ENCODE results near the gene CCDC18. TPM values are rescaled to one million over a fixed set of nuclear protein-coding genes. Genes with fewer than 3 reads are reported as not detected.

The CCDC18 gene
- total RNA-seq, 2 experiments from 2014 or later = 21.8 to 24.6 TPM

DNA sequence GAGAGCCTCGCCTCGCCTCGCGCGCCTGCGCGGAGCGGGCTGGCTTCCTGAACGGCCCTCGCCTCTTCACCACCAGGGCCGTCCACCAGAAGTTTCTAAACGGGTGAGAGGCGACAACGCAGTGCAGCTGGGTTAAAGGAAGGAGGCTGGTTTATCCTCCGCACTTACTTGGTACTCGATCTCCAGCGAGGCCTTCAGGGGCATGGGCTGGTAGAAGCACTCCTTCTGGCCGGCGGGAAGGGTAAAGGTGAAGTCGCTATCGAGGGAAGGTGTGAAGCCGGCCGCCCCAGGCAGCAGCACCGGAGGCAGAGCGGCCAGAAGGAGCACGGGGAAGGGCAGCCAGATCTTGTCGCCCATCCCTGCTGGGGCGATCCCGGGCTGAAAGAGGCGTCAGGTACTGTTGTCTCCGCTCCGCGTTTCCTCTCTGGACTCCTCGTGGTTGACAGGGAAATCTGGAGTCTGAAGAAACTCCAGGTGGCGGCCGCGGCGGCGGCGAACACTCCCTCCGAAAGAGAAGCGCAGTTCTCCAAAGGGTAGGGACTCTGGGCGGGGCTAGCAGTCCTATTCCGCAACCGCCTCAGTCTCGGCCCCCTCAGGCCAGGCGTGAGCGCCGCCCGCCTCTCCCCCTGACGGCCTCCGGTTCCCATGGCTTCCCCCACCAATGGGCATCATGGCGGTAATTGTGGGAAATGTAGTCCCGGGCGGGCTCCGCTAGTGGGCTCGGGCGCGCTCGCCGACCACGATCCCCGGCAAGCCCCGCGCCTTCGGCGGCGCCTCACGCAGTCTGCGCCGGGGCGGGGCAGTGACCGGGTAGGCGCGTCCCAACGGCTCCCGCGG lies 420 bp upstream of the CCDC18 start, which contains the start of gene TMED5:
TSS of gene TMED5 (minus strand) at position 528 of the 837 bp plus-strand sequence. CDS start at position 357, 171 bp downstream.
- DNase-seq (peak; percentile 97), ATAC-seq (peak; percentile 87)
- peaks cover 43% of the 10 kb centered on the region for H3K4me1 Mint-ChIP-seq (ENCODE audit: low read depth)
- peaks cover 26% of the 10 kb centered on the region for H3K36me3 Mint-ChIP-seq (ENCODE audit: low read depth)
- H3K9me3 Mint-ChIP-seq = no peaks in the 10 kb centered on the region
- intact Hi-C loops (cut with micrococcal nuclease) = loop anchor here (2.0 to 5.0 kb wide), 2 partner anchors 99 to 167 kb away; partner anchors contain the start of gene DR1
- peak within 1 kb of the TSS; percentile 100 for H3K27ac Mint-ChIP-seq
- ChIA-PET POLR2A (interaction anchor here (0.8 kb wide), 1 partner anchor 618 kb away, joined by 3 read pairs; no protein-coding TSS in a partner anchor), CTCF (interaction anchor here (1.0 kb wide), 1 partner anchor 99 kb away, joined by 3 read pairs; no protein-coding TSS in a partner anchor)
- peak within 1 kb of the TSS; percentile 89 for H3K4me3 Mint-ChIP-seq
- TF ChIP-seq, protein P1, sequence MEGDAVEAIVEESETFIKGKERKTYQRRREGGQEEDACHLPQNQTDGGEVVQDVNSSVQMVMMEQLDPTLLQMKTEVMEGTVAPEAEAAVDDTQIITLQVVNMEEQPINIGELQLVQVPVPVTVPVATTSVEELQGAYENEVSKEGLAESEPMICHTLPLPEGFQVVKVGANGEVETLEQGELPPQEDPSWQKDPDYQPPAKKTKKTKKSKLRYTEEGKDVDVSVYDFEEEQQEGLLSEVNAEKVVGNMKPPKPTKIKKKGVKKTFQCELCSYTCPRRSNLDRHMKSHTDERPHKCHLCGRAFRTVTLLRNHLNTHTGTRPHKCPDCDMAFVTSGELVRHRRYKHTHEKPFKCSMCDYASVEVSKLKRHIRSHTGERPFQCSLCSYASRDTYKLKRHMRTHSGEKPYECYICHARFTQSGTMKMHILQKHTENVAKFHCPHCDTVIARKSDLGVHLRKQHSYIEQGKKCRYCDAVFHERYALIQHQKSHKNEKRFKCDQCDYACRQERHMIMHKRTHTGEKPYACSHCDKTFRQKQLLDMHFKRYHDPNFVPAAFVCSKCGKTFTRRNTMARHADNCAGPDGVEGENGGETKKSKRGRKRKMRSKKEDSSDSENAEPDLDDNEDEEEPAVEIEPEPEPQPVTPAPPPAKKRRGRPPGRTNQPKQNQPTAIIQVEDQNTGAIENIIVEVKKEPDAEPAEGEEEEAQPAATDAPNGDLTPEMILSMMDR (IDR thresholded peaks at IDR 0.05) = no peak
- no peaks in the 10 kb centered on the region for H3K27me3 Mint-ChIP-seq

DNA sequence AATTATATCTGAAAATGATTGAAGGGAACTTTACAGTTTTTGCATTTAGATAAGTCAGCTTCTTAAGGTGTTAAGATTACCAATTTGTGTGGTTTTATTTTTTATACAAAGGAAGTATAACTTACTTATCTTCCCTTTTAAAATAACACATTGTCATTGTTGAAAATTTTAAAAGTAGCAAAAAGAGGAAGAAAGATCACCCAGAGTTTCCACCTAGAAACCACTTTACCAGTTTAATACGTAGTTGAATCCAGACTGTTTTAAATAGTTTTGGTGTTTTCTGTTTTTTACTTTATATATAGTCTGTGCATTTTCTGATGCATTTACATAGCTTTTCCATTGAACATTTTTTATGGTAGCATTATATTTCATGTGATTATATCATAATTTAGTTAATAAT lies 6.1 kb downstream of the CCDC18 start:
- intact Hi-C loops (cut with micrococcal nuclease) = no loop called here
- CTCF ChIA-PET = no interaction called here

DNA sequence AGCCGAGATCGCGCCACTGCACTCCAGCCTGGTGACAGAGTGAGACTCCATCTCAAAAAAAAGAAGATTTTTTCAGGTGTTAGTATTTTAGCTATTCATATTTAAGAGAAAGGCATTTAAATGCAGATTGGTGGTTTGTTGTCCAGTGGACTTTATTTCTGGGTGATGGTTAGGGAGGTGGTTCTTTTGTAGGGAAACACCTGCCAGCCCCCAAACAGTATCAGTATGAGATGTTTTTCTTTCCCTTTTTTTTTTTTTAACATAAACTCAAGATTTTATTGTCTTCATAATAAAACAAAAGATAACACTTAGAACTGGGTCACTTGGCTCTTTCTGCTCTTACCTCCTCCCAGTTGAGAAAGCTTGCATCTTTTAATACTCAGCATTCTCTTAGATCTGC lies 9.9 kb downstream of the CCDC18 start:
- no peak overlapping the region for H3K27ac Mint-ChIP-seq
- intact Hi-C loops (cut with micrococcal nuclease) = no loop called here
- H3K4me1 Mint-ChIP-seq (ENCODE audit: low read depth) = peaks cover 6% of the 10 kb centered on the region
- TF ChIP-seq, protein P1 (IDR thresholded peaks at IDR 0.05) = no peak
- no peaks in the 10 kb centered on the region for H3K27me3 Mint-ChIP-seq
- H3K36me3 Mint-ChIP-seq (ENCODE audit: low read depth) = peaks cover 43% of the 10 kb centered on the region
- CTCF ChIA-PET = interaction anchor here (1.1 kb wide), 1 partner anchor 12 kb away, joined by 3 read pairs; no protein-coding TSS in a partner anchor
- no peaks in the 10 kb centered on the region for H3K9me3 Mint-ChIP-seq
- no peak for ATAC-seq
- no peak overlapping the region for H3K4me3 Mint-ChIP-seq
- POLR2A ChIA-PET = interaction anchor here (0.7 kb wide), 1 partner anchor 50 kb away, joined by 3 read pairs; no protein-coding TSS in a partner anchor
- no peak for DNase-seq

More for the DNA sequence above, 6.1 kb downstream of the CCDC18 start:
- TF ChIP-seq, protein P1 (IDR thresholded peaks at IDR 0.05) = no peak
- Mint-ChIP-seq H3K4me3 (no peak overlapping the region), H3K27me3 (no peaks in the 10 kb centered on the region), H3K27ac (no peak overlapping the region), H3K9me3 (no peaks in the 10 kb centered on the region), H3K36me3 (ENCODE audit: low read depth) (peaks cover 37% of the 10 kb centered on the region), H3K4me1 (ENCODE audit: low read depth) (peaks cover 25% of the 10 kb centered on the region)
- no peak for ATAC-seq
- POLR2A ChIA-PET = interaction anchor here (0.6 kb wide), 1 partner anchor 33 kb away, joined by 4 read pairs; no protein-coding TSS in a partner anchor
- DNase-seq = no peak

DNA sequence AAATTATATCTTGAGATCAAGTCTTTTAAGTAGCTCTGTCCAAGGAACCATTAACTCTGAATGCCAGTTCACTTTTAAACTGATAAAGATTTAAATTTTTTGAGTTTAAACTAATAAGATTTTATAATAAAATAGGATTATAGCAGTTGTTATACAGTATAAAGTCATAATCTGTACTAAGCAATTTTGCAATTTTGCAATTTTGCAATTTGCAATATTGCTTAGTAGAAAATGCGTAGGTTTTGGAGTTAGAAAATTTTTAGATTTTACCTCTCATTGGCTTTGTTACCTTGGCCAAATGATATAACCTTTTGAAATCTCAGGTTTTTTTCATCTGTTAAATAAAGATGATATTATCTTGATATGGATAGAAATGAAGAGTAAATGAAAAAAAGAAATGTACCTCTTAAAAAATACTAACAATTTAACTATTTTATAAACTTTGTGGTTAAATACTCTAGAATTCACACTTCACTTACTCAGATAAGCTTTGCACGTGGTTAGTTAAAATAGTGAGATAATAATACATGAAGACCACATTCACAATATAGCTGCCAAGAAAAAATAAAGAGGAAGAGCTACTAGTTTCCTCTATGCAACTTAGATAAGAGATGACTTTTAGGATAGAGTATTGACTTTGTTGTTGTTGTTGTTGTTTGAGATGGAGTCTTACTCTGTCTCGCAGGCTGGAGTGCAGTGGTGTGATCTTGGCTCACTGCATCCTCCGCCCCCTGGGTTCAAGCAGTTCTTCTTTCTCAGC lies 13.9 kb downstream of the CCDC18 start:
- Mint-ChIP-seq H3K36me3 (ENCODE audit: low read depth) (peaks cover 45% of the 10 kb centered on the region), H3K9me3 (no peaks in the 10 kb centered on the region), H3K27ac (no peak overlapping the region), H3K27me3 (no peaks in the 10 kb centered on the region), H3K4me1 (ENCODE audit: low read depth) (peaks cover 5% of the 10 kb centered on the region), H3K4me3 (no peak overlapping the region)
- ATAC-seq = no peak
- TF ChIP-seq, protein P1 (IDR thresholded peaks at IDR 0.05) = no peak
- CTCF ChIA-PET = no interaction called here
- DNase-seq = no peak
- intact Hi-C loops (cut with micrococcal nuclease) = no loop called here
- POLR2A ChIA-PET = no interaction called here
